PC-3 (cell line): ENCODE measurements around the gene CSMD2. TPM values are rescaled to one million over a fixed set of nuclear protein-coding genes. Genes with fewer than 3 reads are reported as not detected.

Source experiments
- ATAC-seq: fragments of 200-7000 bp; cut with Tn5 transposase; 2 replicates; pipeline ENCODE4 v1.9.1; 2020; ENCODE audit warnings: mild to moderate bottlenecking, moderate library complexity
- BruUV-seq: library from RNA; stranded (reverse); fragments of 400-500 nt; replicated peaks from 2 replicates; lab custom pipeline; 2021; lab: Mats Ljungman, UMichigan
- CTCF ChIA-PET: fragments of 300-600 bp; sonication (Branson Sonifier 250); formaldehyde crosslinking; loops from one replicate; lab custom pipeline; 2022; ENCODE audit warnings: antibody characterized with exemption; lab: Charles Lee
- POLR2A ChIA-PET: fragments of 300-600 bp; sonication (Branson Sonifier 250); formaldehyde crosslinking; loops from one replicate; lab custom pipeline; 2022; ENCODE audit warnings: antibody characterized with exemption; ENCODE audit not compliant: unreplicated experiment; lab: Charles Lee
- DNase-seq: peaks from one replicate; pipeline ENCODE4 v3.0.0-alpha.2; 2015
- H2AFZ ChIP-seq: fragments of 300-600 bp; sonication (generic); 2 replicates; pipeline ENCODE4 v1.6.0; 2016; ENCODE audit warnings: antibody characterized with exemption, low read length
- H3F3A ChIP-seq: fragments of 300-600 bp; sonication (generic); one replicate; pipeline ENCODE4 v1.6.0; 2017; ENCODE audit warnings: antibody characterized with exemption, low read length, control low read depth, mild to moderate bottlenecking; ENCODE audit not compliant: unreplicated experiment
- H3K27ac ChIP-seq: fragments of 300-600 bp; sonication (generic); 2 replicates; pipeline ENCODE4 v1.5.1; 2016; ENCODE audit warnings: mild to moderate bottlenecking, low read length
- H3K27me3 ChIP-seq: fragments of 300-600 bp; sonication (generic); 2 replicates; pipeline ENCODE4 v1.6.1; 2016; ENCODE audit warnings: low read length, mixed read lengths
- H3K36me3 ChIP-seq: fragments of 300-600 bp; sonication (generic); 2 replicates; pipeline ENCODE4 v1.6.1; 2016; ENCODE audit warnings: low read depth, mixed run types, low read length, mixed read lengths
- H3K4me1 ChIP-seq: fragments of 300-600 bp; sonication (generic); 2 replicates; pipeline ENCODE4 v1.5.1; 2016; ENCODE audit warnings: low read length; ENCODE audit not compliant: insufficient read depth
- H3K4me2 ChIP-seq: fragments of 300-600 bp; sonication (generic); 2 replicates; pipeline ENCODE4 v1.6.0; 2016; ENCODE audit warnings: low read length
- H3K4me3 ChIP-seq: fragments of 300-600 bp; sonication (generic); 2 replicates; pipeline ENCODE4 v1.5.1; 2016; ENCODE audit warnings: mild to moderate bottlenecking, low read length, mixed read lengths
- H3K79me2 ChIP-seq: fragments of 300-600 bp; sonication (generic); 2 replicates; pipeline ENCODE4 v1.6.1; 2017; ENCODE audit warnings: low read length, mixed read lengths
- H3K9ac ChIP-seq: fragments of 300-600 bp; sonication (generic); 2 replicates; pipeline ENCODE4 v1.6.0; 2016; ENCODE audit warnings: mild to moderate bottlenecking, low read length
- H3K9me2 ChIP-seq: fragments of 300-600 bp; sonication (generic); replicated peaks from 2 replicates; pipeline ENCODE4 v1.6.1; 2016; ENCODE audit warnings: mixed run types, low read length, mixed read lengths
- H3K9me3 ChIP-seq: fragments of 300-600 bp; sonication (generic); 2 replicates; pipeline ENCODE4 v1.6.1; 2016; ENCODE audit warnings: low read length, mixed read lengths
- H4K20me1 ChIP-seq: fragments of 300-600 bp; sonication (generic); 2 replicates; pipeline ENCODE4 v1.6.1; 2016; ENCODE audit warnings: low read length, mixed read lengths
- CTCF ChIP-seq: fragments of 300-600 bp; sonication (generic); conservative IDR thresholded peaks from 2 replicates; pipeline ENCODE4 v1.5.1; 2017; ENCODE audit warnings: antibody characterized with exemption, low read depth, mild to moderate bottlenecking, low read length
- EZH2 ChIP-seq: fragments of 300-600 bp; sonication (generic); IDR thresholded peaks from one replicate; pipeline ENCODE4 v1.6.1; 2017; ENCODE audit warnings: antibody characterized with exemption, mild to moderate bottlenecking, low read length; ENCODE audit not compliant: unreplicated experiment
- EZH2phosphoT487 ChIP-seq: fragments of 300-600 bp; sonication (generic); IDR thresholded peaks from 2 replicates; pipeline ENCODE4 v1.6.1; 2018; ENCODE audit warnings: mild to moderate bottlenecking, antibody characterized with exemption, low read length, borderline replicate concordance
- intact Hi-C: fragments of 100-400 bp; cut with micrococcal nuclease; formaldehyde crosslinking; loops from 2 replicates; pipeline ENCODE4 v1.9.0; 2023
- total RNA-seq: library from RNA; depleted of rRNA; stranded (reverse); fragments of >200 nt; gene quantifications from 2 replicates; pipeline ENCODE4 v1.2.3, GENCODE V29; 2014

The CSMD2 gene
- total RNA-seq, 1 experiment from 2014 or later: not detected

GRCh38 chr1:33781652-33782051, 383.4 kb downstream of the CSMD2 start:
- Histone ChIP-seq H3K9me3 (no peaks in the 10 kb centered on the region), H4K20me1 (no peaks in the 10 kb centered on the region), H3K4me1 (no peaks in the 10 kb centered on the region), H2AFZ (no peak overlapping the region), H3K9ac (no peak overlapping the region), H3F3A (no peaks in the 10 kb centered on the region), H3K79me2 (no peaks in the 10 kb centered on the region), H3K27ac (no peak overlapping the region), H3K9me2 (no peaks in the 10 kb centered on the region), H3K4me2 (no peak overlapping the region), H3K36me3 (no peaks in the 10 kb centered on the region), H3K27me3 (no peaks in the 10 kb centered on the region), H3K4me3 (no peak overlapping the region)
- intact Hi-C loops: no loop called here
- CTCF ChIA-PET: no interaction called here
- no peak for ATAC-seq
- BruUV-seq: no TSS peak
- TF ChIP-seq CTCF: no peak
- no peak for TF ChIP-seq EZH2
- TF ChIP-seq EZH2phosphoT487: no peak
- POLR2A ChIA-PET: no interaction called here
- no peak for DNase-seq

GRCh38 chr1:33777337-33777736, 387.7 kb downstream of the CSMD2 start:
- Histone ChIP-seq H3K79me2 (no peaks in the 10 kb centered on the region), H4K20me1 (no peaks in the 10 kb centered on the region), H2AFZ (no peak overlapping the region), H3K9ac (no peak overlapping the region), H3K9me2 (no peaks in the 10 kb centered on the region), H3K27ac (no peak overlapping the region), H3F3A (no peaks in the 10 kb centered on the region), H3K27me3 (no peaks in the 10 kb centered on the region), H3K4me2 (no peak overlapping the region), H3K36me3 (no peaks in the 10 kb centered on the region), H3K4me3 (no peak overlapping the region), H3K9me3 (no peaks in the 10 kb centered on the region), H3K4me1 (no peaks in the 10 kb centered on the region)
- DNase-seq (no peak), ATAC-seq (no peak)
- TF ChIP-seq CTCF: no peak
- no peak for TF ChIP-seq EZH2phosphoT487
- no peak for TF ChIP-seq EZH2
- POLR2A ChIA-PET: interaction anchor here (0.5 kb wide), 1 partner anchor 538 kb away, joined by 6 read pairs; no protein-coding TSS in a partner anchor
- CTCF ChIA-PET: no interaction called here
- intact Hi-C loops: no loop called here
- BruUV-seq: no TSS peak

GRCh38 chr1:33768821-33769220, 396.2 kb downstream of the CSMD2 start:
- Histone ChIP-seq H3K4me3 (no peak overlapping the region), H3K79me2 (no peaks in the 10 kb centered on the region), H3K27me3 (no peaks in the 10 kb centered on the region), H3K9me3 (no peaks in the 10 kb centered on the region), H4K20me1 (no peaks in the 10 kb centered on the region), H3F3A (no peaks in the 10 kb centered on the region), H3K9ac (no peak overlapping the region), H2AFZ (no peak overlapping the region), H3K36me3 (no peaks in the 10 kb centered on the region), H3K27ac (no peak overlapping the region), H3K4me2 (no peak overlapping the region), H3K9me2 (no peaks in the 10 kb centered on the region), H3K4me1 (no peaks in the 10 kb centered on the region)
- DNase-seq (no peak), ATAC-seq (no peak)
- ChIA-PET CTCF (no interaction called here), POLR2A (no interaction called here)
- intact Hi-C loops: no loop called here
- TF ChIP-seq EZH2 (no peak), EZH2phosphoT487 (no peak), CTCF (no peak)
- BruUV-seq: no TSS peak
